Fibroblast of gingiva (primary cell): ENCODE data around the gene LRCH3.

Source experiments
- DNase-seq: peaks from one replicate; pipeline ENCODE4 v3.0.0-alpha.2; 2011; ENCODE audit warnings: low read depth

LRCH3 gene

GRCh38 chr3:197791113-197791891 lies at the start of gene LRCH3:
Gene LRCH3 (plus strand): TSS chr3:197791254. CDS start chr3:197791279, 25 bp downstream.
- DNase-seq = peak; percentile 74

GRCh38 chr3:197742787-197743186 lies 48.3 kb upstream of the LRCH3 start:
- no peak for DNase-seq

GRCh38 chr3:197746209-197746608 lies 44.8 kb upstream of the LRCH3 start:
- DNase-seq = no peak

DNA sequence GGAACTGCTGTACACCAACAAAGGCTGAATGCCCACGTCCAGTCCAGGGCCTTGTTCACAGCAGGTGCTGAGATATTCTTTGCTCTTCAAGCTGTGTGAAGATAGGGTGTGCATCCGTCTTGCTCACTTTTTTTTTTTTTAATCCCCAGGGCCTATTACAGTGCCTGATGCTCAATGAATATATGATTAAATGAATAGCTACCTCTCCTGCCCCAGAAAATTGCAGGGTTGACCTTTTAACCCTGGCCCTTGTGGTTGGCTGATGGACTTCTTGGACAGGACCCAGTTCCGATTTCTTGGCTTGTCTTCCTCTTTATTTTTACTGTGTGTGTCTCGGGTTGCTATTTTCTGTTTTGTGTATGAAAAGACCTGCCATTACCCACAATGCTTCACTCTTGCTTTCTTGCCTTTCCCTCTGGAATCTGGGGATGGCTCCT lies 44.2 kb upstream of the LRCH3 start:
- no peak for DNase-seq

DNA sequence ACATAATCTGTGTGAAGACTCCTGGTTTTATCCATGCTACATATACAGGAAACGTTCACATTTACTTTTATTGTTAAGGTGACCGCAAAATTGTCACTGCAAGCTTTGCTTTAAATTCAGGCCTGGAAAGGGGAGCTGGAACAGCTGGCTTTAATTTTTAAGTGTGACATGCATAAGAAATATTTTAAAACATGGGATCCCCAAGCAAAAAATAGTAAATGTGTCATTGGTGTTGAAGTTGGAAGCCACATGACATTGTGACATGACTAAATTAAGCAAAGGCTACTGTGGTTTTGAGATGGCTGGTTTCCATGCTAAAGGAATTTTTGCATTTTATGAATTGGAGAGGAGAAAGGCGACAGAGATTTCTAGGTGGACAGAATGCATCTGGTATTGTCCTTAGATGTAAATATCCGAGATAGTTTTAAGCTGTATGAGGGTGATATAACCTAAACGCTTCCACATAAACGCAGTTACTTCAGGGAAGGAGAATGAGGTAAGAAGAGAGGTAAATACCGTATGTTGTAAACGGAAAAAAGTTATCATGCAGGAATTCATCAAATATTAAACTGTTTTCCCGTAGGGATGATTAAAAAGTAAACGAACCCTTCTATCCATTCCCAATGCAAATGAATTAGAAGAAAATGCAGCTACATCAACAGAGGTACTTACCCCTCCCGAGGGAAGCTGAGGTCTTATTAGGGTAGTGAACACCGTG lies 42.3 kb upstream of the LRCH3 start:
- peak; percentile 78 for DNase-seq

GRCh38 chr3:197749315-197749600 lies 41.8 kb upstream of the LRCH3 start:
- DNase-seq = peak; percentile 38

DNA sequence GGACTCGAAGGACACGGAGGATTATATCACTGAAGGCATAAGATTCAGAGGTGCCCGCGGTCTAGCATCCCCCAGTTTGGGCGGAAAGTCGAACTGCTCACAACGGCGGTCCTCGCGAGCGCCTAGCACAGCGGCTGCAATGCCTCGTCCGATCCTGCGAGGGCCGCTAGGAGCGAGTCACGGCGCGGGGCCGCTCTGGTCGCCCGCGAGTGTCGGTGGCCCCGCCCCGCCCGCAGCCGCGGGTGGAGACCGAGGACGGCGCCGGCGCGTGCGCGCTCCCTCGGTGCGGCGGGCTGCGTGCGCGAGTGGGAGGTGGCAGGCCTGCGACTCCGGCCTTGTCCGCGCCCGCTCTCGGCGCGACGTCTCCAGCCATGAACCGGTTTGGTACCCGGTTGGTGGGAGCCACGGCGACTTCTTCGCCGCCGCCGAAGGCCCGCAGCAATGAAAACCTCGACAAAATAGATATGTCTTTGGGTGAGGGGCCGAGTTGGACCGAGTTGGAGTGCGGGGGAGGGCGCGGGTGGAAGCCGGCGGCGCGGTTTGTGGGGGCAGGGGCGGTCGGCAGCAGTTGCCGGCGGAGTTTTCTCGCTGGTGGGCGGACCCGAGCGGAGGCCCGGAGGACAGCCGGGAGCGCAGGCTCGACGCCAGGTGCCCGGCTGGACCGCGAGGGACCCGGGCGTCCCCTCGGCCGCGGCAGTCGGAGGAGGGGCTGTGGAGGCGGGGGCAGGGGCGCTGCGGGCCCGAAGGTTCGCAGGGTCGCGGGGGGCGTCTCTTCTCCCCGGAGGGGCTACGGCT lies 41.3 kb upstream of the LRCH3 start, which contains the start of gene FYTTD1:
Gene FYTTD1, plus strand, starts transcription at position 283 of the 795 bp plus-strand sequence. Its CDS starts 89 bp downstream, at position 372.
- DNase-seq = peak; percentile 86

DNA sequence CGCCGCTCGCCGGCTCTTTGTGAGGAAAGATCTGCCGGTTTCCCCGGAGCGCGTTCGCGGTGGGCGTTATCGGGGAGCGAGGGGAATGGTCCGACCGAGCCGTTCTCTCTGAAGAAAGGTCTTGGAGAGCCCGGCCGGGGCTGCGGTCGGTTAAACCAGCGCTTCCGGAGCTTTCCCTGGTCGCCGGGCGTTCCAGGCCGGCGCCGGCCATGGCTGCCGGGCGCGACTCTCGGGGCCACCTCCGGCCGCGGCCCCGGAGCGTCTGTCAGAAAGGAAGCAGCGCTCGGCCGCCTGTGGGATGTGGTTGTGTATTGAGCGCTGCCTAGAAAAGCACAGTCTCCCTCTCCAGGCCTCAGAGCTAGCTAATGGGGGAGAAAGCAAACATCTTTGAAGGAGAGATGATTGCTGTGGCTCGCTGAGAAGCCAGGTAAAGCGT lies 40.6 kb upstream of the LRCH3 start:
- DNase-seq = peak; percentile 56

DNA sequence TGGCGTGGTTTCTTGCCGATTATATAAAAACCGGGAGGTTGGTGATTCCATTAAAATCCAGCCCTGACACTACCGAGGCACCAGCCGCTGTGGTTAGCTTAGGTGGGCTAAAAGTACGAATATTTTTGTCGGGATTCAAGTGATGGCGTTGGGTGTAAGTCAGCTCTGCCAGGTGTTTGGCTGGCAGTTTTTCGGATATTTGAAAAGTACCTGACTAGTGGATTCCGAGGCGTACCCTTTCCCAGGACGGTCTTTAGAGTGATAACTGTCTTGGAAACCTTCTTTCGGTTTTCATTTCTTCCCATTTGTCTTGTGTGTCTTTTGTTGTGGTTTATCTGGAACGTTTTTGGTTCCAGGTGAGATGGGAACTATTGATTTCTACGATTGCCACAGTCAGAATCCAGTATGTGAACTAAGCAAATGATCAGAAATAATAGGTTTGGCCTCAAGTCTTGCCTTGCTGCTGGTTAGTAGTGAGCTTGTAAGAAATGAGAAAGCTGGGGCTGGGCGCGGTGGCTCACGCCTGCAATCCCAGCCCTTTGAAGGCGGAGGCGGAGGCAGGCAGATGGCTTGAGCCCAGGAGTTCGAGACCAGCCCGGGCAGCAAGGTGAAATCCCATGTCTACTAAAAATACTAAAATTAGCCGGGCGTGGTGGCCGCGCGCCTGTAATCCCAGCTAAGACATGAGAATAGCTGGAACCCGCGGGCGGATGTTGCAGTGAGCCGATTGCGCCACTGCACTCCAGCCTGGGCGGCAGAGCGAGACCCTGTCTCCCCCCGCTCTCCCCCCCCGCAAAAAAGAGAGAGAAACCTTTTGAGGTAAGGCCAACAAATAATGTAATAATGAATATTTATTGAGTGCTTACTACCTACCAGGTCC lies 40.0 kb upstream of the LRCH3 start:
- DNase-seq = peak; percentile 44

DNA sequence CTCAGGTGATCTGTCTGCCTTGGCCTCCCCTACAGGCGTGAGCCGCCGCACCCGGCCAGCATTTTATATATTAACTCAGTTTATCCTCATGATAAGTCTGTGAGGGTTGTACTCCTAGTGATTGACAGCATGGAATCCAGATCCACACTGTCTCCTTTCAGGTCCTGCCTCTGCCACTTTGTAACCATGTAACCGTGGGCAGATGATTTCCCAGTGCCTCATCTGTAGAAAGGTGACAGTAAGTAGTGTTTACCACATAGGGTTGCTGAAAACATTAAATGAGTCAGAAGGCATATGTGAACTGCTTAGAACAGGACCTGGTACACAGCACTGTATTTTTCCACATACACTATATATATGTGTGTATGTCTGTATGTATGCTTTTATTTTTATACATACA lies 38.9 kb upstream of the LRCH3 start:
- no peak for DNase-seq

DNA sequence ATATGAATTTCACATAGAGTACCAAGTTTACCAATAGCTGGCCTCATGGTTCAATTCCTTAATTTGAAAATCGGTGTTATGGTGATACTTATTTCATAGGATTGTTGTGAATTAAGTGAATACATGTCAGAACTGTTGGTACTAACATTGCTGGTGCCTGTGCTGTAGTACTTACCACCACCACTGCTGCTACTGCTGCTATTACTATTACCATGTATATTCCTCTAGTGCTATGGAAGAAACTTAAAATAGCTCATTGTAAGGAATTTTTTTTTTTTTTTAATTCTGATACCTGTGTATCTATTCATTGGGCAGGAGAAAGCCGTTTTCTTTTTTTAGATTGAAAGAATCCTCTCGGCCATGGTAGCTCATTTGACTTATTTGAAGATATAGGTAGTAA lies 37.8 kb upstream of the LRCH3 start:
- no peak for DNase-seq

- DNase-seq = no peak
Measured at GRCh38 chr3:197756704-197757103, 34.4 kb upstream of the LRCH3 start.

DNA sequence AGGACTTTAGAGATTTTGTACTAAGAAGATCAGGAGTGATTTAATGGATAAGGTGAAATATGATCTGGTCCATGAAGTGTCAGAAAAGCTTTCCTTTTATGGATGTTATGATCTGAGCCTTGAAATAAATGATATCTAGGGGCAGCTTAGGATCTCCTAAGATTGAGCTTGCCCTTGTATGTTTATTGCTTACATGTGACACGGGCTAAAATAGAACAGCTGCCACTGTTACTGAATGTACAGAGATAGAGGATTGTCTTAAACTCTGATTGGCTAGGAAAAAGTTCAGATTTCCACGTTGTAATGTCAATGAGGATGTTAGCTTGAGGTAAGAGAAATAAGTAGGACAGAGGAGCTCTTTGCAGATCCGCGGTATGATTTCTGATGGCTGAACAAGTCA lies 32.5 kb upstream of the LRCH3 start:
- DNase-seq = no peak

GRCh38 chr3:197761784-197762183 lies 29.3 kb upstream of the LRCH3 start:
- DNase-seq = no peak

DNA sequence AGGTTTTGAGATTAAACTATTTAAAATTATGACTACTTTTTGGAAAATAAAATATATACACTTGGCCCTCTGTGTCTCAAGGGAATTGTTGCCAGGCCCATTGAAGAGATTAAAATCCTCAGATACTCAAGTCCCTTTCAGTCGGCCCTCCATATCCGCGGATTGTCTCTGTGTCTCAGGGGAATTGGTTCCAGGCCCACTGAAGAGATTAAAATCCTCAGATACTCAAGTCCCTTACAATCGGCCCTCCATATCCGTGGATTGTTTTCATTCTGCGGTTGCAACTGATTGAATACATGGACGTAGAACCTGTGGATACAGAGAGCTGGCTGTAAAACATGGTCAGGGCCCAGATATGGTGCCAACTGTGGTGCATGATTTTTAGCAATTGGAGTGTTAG lies 15.7 kb upstream of the LRCH3 start:
- DNase-seq = no peak

DNA sequence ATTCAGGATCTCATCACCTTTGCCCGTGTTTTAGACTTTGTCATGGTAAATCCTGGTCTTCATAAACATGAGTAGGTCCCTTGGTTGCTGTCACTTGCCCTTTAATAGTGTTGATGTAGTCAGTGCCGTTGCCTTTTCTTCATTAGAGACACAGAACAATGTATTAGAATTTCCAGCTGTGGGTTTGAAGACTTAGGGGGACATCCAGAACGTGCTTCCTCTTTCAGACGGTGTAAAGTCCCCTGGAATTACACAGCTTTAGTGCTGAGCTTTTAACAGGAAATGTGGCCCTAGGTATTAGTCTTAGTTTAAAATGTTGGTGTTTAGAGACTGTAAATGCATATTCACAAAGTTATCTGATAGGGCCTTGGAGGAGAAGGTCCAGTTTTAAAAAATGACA lies 8.8 kb upstream of the LRCH3 start:
- no peak for DNase-seq

- no peak for DNase-seq
Measured at GRCh38 chr3:197784019-197784585, 7.0 kb upstream of the LRCH3 start.

DNA sequence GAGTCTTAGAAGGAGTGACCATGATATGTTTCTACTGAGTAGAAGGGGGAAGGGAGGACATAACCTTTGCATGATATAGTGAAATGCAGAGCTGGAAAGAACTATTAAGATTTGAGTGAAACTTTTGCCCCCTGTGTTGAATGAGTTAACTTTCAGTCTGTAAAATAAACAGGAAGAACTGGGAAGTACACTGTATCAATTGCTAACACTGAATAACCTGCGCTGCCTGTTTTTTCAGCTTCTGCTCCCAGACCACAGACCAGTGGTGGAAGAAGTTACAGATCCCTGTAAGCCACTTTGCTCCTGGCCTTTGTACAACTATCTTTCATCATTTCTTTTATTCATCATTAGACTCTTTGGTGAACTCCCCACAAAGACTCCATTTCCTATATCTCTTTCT lies 3.6 kb upstream of the LRCH3 start:
- no peak for DNase-seq

GRCh38 chr3:197789309-197789708 lies 1.7 kb upstream of the LRCH3 start:
- DNase-seq = no peak

- DNase-seq = no peak
Measured at GRCh38 chr3:197790033-197790432, 1.0 kb upstream of the LRCH3 start.

- peak; percentile 10 for DNase-seq
Measured at GRCh38 chr3:197791892-197792647, 1.0 kb downstream of the LRCH3 start.
